ENCODE measurements around the gene MAN1B1. TPM values are rescaled to one million over a fixed set of nuclear protein-coding genes. Genes with fewer than 3 reads are reported as not detected.

MAN1B1 gene
- total and polyA plus RNA-seq, 4 donors = 38.3 to 81.3 (median 62.3) TPM

GRCh38 chr9:137099231-137099630 lies 12.4 kb downstream of the MAN1B1 start:
- H3K9me3 ChIP-seq (ENCODE audit: control insufficient read depth, insufficient read depth, low read length) = no peaks in the 10 kb centered on the region
- peaks cover 91% of the 10 kb centered on the region for H3K36me3 ChIP-seq (ENCODE audit: control insufficient read depth, insufficient read depth, low read length)
- WGBS (ENCODE audit: insufficient coverage) = 96% methylated on average over 14 of the region's 14 CpGs
- no peaks in the 10 kb centered on the region for H3K4me1 ChIP-seq (ENCODE audit: control insufficient read depth, insufficient read depth, low read length)
- no peak overlapping the region for H3K4me3 ChIP-seq (ENCODE audit: low read depth, low read length)
- H3K27me3 ChIP-seq (ENCODE audit: control insufficient read depth, insufficient read depth, low read length) = no peaks in the 10 kb centered on the region
- H3K27ac ChIP-seq (ENCODE audit: low read depth, low read length) = no peak overlapping the region
- DNase-seq (ENCODE audit: low read depth in 4 of 6, low spot score in 6 of 6) = no peak

- WGBS (ENCODE audit: insufficient coverage) = 96% methylated on average over 37 of the region's 37 CpGs
- H3K36me3 ChIP-seq (ENCODE audit: control insufficient read depth, insufficient read depth, low read length) = peaks cover 100% of the 10 kb centered on the region
Measured at GRCh38 chr9:137103206-137103999, 16.6 kb downstream of the MAN1B1 start.

GRCh38 chr9:137105814-137106661 lies 19.3 kb downstream of the MAN1B1 start:
- Histone ChIP-seq H3K4me3 (ENCODE audit: low read depth, low read length) (no peak overlapping the region), H3K36me3 (ENCODE audit: control insufficient read depth, insufficient read depth, low read length) (peaks cover 100% of the 10 kb centered on the region), H3K4me1 (ENCODE audit: control insufficient read depth, insufficient read depth, low read length) (no peaks in the 10 kb centered on the region), H3K9me3 (ENCODE audit: control insufficient read depth, insufficient read depth, low read length) (no peaks in the 10 kb centered on the region), H3K27me3 (ENCODE audit: control insufficient read depth, insufficient read depth, low read length) (no peaks in the 10 kb centered on the region), H3K27ac (ENCODE audit: low read depth, low read length) (no peak overlapping the region)
- DNase-seq (ENCODE audit: low read depth in 4 of 6, low spot score in 6 of 6) = no peak
- 98% methylated on average over 20 of the region's 31 CpGs for WGBS (ENCODE audit: insufficient coverage)

More at GRCh38 chr9:137103206-137103999, 16.6 kb downstream of the MAN1B1 start:
- H3K27ac ChIP-seq (ENCODE audit: low read depth, low read length) = no peak overlapping the region
- no peak for DNase-seq (ENCODE audit: low read depth in 4 of 6, low spot score in 6 of 6)
- H3K27me3 ChIP-seq (ENCODE audit: control insufficient read depth, insufficient read depth, low read length) = no peaks in the 10 kb centered on the region
- no peaks in the 10 kb centered on the region for H3K4me1 ChIP-seq (ENCODE audit: control insufficient read depth, insufficient read depth, low read length)
- no peak overlapping the region for H3K4me3 ChIP-seq (ENCODE audit: low read depth, low read length)
- no peaks in the 10 kb centered on the region for H3K9me3 ChIP-seq (ENCODE audit: control insufficient read depth, insufficient read depth, low read length)

DNA sequence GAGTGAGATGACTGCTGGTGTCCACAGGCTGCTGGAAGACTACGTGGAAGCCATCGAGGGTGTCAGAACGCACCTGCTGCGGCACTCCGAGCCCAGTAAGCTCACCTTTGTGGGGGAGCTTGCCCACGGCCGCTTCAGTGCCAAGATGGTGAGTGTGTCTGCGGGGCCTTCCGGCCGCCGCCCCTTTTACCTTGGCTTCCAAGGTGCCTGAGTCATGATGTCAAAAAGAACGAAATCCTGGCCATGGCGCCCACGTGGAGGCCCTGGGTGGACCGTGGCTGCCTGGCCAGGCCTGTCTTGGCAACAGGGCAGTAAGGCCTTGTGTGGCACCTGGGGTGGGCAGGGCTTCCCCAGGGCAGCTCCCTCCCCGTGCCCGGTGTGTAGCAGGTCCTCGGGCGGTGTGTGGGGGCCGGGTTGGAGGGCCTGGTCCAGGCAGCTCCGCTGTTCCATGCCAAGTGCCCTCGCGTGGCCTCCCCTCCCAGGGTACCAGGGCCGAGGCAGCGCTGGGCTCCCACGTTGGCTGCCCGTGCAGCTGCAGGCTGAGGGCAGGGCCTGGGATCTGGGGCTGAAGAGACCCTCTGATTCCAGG lies 20.0 kb downstream of the MAN1B1 start:
- Histone ChIP-seq H3K4me1 (ENCODE audit: control insufficient read depth, insufficient read depth, low read length) (no peaks in the 10 kb centered on the region), H3K27me3 (ENCODE audit: control insufficient read depth, insufficient read depth, low read length) (no peaks in the 10 kb centered on the region), H3K36me3 (ENCODE audit: control insufficient read depth, insufficient read depth, low read length) (peaks cover 100% of the 10 kb centered on the region), H3K4me3 (ENCODE audit: low read depth, low read length) (no peak overlapping the region), H3K9me3 (ENCODE audit: control insufficient read depth, insufficient read depth, low read length) (no peaks in the 10 kb centered on the region), H3K27ac (ENCODE audit: low read depth, low read length) (no peak overlapping the region)
- DNase-seq (ENCODE audit: low read depth in 4 of 6, low spot score in 6 of 6) = no peak
- WGBS (ENCODE audit: insufficient coverage) = 98% methylated on average over 27 of the region's 27 CpGs

DNA sequence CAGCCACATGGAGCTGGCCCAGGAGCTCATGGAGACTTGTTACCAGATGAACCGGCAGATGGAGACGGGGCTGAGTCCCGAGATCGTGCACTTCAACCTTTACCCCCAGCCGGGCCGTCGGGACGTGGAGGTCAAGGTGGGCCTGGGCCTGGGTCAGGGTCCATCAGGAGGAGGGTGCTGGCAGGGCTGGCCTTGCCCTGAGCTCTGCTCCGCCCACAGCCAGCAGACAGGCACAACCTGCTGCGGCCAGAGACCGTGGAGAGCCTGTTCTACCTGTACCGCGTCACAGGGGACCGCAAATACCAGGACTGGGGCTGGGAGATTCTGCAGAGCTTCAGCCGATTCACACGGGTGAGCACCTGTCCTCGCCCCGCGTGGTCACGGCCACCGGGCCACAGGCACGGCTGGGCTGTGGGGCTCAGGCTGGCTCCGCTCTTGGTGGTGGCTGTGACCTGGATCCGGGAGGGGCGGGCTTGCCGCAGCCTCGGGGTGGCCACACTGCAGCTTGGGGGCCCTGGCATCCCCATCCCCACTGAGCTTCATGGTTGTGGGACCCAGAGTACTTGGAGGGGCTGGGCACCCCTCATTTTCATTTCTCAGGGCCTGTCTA lies 20.6 kb downstream of the MAN1B1 start:
- H3K36me3 ChIP-seq (ENCODE audit: control insufficient read depth, insufficient read depth, low read length) = peaks cover 100% of the 10 kb centered on the region
- no peaks in the 10 kb centered on the region for H3K27me3 ChIP-seq (ENCODE audit: control insufficient read depth, insufficient read depth, low read length)
- no peak for DNase-seq (ENCODE audit: low read depth in 4 of 6, low spot score in 6 of 6)
- H3K4me3 ChIP-seq (ENCODE audit: low read depth, low read length) = no peak overlapping the region
- WGBS (ENCODE audit: insufficient coverage) = 95% methylated on average over 27 of the region's 27 CpGs
- no peak overlapping the region for H3K27ac ChIP-seq (ENCODE audit: low read depth, low read length)
- no peaks in the 10 kb centered on the region for H3K4me1 ChIP-seq (ENCODE audit: control insufficient read depth, insufficient read depth, low read length)
- H3K9me3 ChIP-seq (ENCODE audit: control insufficient read depth, insufficient read depth, low read length) = no peaks in the 10 kb centered on the region

DNA sequence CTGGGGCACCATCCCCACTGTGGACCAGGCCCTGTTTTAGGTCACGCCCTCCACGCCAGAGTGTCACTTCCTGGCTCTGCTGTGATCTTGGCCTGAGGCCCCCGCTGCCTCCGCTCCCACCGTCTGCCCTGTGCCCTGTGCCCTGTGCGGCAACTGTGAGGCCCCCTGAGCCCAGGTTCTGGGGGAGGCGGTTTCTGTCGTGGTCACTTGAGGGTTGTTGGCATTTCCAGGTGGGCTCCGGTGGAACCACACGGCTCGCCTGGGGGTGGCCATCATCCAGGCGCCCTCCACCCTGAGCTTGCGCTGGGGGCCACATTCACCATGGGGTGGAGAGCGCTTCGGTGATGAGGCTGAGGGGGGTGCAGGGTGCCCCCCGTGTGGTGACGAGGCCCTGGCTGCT lies 21.2 kb downstream of the MAN1B1 start:
- Histone ChIP-seq H3K36me3 (ENCODE audit: control insufficient read depth, insufficient read depth, low read length) (peaks cover 100% of the 10 kb centered on the region), H3K27ac (ENCODE audit: low read depth, low read length) (no peak overlapping the region), H3K9me3 (ENCODE audit: control insufficient read depth, insufficient read depth, low read length) (no peaks in the 10 kb centered on the region), H3K27me3 (ENCODE audit: control insufficient read depth, insufficient read depth, low read length) (no peaks in the 10 kb centered on the region), H3K4me1 (ENCODE audit: control insufficient read depth, insufficient read depth, low read length) (no peaks in the 10 kb centered on the region), H3K4me3 (ENCODE audit: low read depth, low read length) (no peak overlapping the region)
- WGBS (ENCODE audit: insufficient coverage) = 97% methylated on average over 17 of the region's 17 CpGs
- DNase-seq (ENCODE audit: low read depth in 4 of 6, low spot score in 6 of 6) = no peak

DNA sequence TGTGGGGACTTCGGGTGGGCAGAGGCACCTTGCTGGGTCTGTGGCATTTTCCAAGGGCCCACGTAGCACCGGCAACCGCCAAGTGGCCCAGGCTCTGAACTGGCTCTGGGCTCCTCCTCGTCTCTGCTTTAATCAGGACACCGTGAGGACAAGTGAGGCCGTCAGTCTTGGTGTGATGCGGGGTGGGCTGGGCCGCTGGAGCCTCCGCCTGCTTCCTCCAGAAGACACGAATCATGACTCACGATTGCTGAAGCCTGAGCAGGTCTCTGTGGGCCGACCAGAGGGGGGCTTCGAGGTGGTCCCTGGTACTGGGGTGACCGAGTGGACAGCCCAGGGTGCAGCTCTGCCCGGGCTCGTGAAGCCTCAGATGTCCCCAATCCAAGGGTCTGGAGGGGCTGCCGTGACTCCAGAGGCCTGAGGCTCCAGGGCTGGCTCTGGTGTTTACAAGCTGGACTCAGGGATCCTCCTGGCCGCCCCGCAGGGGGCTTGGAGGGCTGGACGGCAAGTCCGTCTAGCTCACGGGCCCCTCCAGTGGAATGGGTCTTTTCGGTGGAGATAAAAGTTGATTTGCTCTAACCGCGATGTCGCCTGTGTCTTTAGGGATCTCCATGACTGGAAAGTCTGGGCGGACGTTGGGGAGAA lies 21.9 kb downstream of the MAN1B1 start:
- peaks cover 5% of the 10 kb centered on the region for H3K27me3 ChIP-seq (ENCODE audit: control insufficient read depth, insufficient read depth, low read length)
- no peaks in the 10 kb centered on the region for H3K9me3 ChIP-seq (ENCODE audit: control insufficient read depth, insufficient read depth, low read length)
- no peak overlapping the region for H3K27ac ChIP-seq (ENCODE audit: low read depth, low read length)
- H3K4me3 ChIP-seq (ENCODE audit: low read depth, low read length) = no peak overlapping the region
- peaks cover 99% of the 10 kb centered on the region for H3K36me3 ChIP-seq (ENCODE audit: control insufficient read depth, insufficient read depth, low read length)
- WGBS (ENCODE audit: insufficient coverage) = 89% methylated on average over 29 of the region's 29 CpGs
- DNase-seq (ENCODE audit: low read depth in 4 of 6, low spot score in 6 of 6) = no peak
- H3K4me1 ChIP-seq (ENCODE audit: control insufficient read depth, insufficient read depth, low read length) = no peaks in the 10 kb centered on the region

DNA sequence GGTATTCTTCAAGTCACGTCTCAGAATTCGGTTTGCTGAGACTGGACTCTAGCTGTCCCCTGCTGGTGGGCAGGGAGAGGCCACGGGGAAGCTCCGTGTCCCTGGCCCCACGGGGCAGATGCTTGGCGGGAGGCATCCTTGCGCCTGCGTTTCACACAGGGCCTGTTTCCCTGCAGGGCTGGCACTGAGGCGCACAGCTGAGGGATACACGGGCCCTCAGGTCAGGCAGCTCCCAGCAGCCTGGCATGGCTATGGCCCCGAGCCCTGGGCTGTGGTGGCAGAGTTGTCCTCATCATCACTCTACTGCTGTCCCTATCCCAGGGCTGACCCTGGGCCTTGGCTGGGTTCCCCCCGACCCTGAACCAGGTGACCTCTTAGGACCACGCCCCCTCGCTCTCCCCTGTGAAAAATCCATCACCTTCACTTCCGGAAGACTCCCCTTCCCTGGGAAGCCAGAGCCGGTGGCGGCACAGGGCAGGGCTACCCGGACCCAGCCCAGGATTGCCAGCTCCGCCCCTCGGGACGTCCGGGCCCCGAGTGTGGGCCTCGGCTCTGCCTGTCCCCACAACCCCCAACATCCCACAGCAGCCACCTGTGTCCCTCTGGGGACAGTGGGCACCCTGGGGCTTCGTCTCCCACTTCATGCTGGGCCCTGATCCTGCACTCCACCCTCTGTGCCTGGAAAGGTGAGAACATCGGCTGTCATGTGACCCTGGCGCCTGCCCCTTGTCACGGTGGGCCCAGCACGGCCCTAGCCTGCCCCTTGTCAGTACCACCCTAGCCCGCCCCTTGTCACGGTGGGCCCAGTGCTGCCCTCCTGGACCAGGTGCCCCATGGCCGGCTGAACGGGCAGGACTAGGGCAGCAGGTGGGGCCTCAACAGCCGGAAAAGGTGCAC lies 22.7 kb downstream of the MAN1B1 start:
- 85% methylated on average over 34 of the region's 34 CpGs for WGBS (ENCODE audit: insufficient coverage)
- DNase-seq (ENCODE audit: low read depth in 4 of 6, low spot score in 6 of 6) = no peak
- H3K4me1 ChIP-seq (ENCODE audit: control insufficient read depth, insufficient read depth, low read length) = no peaks in the 10 kb centered on the region
- no peak overlapping the region for H3K4me3 ChIP-seq (ENCODE audit: low read depth, low read length)
- H3K27ac ChIP-seq (ENCODE audit: low read depth, low read length) = no peak overlapping the region
- H3K36me3 ChIP-seq (ENCODE audit: control insufficient read depth, insufficient read depth, low read length) = peaks cover 91% of the 10 kb centered on the region
- peaks cover 5% of the 10 kb centered on the region for H3K27me3 ChIP-seq (ENCODE audit: control insufficient read depth, insufficient read depth, low read length)
- no peaks in the 10 kb centered on the region for H3K9me3 ChIP-seq (ENCODE audit: control insufficient read depth, insufficient read depth, low read length)
